K562 (cell line): ENCODE results near the gene MLLT1. TPM values are rescaled to one million over a fixed set of nuclear protein-coding genes. Genes with fewer than 3 reads are reported as not detected.

ENCODE experiments used
- GTF2E2 ChIP-seq: fragments of 200-800 bp; sonication (Bioruptor generic); IDR thresholded peaks from 2 replicates; pipeline ENCODE4 v1.6.1; 2016; ENCODE audit warnings: missing genetic modification characterization, missing compliant biosample characterization
- NUFIP1 ChIP-seq: fragments of 450-650 bp; IDR thresholded peaks from 2 replicates; pipeline ENCODE4 v1.6.1; 2018; ENCODE audit not compliant: partially characterized antibody
- PHB ChIP-seq: fragments of 250-450 bp; sonication (Bioruptor Pico); IDR thresholded peaks from 2 replicates; pipeline ENCODE4 v1.5.0; 2021
- PTBP1 ChIP-seq: fragments of 200-400 bp; formaldehyde crosslinking; IDR thresholded peaks from 2 replicates; pipeline ENCODE4 v1.6.1; 2017; ENCODE audit warnings: low read depth, low read length
- SMARCB1 ChIP-seq: IDR thresholded peaks from 2 replicates; pipeline ENCODE4 v1.6.1; 2011; ENCODE audit warnings: improper control_type of control experiment, low read depth; ENCODE audit not compliant: insufficient read length
- ZNF253 ChIP-seq: fragments of 250-450 bp; sonication (Bioruptor Pico); conservative IDR thresholded peaks from 2 replicates; pipeline ENCODE4 v1.6.1; 2021; ENCODE audit warnings: mild to moderate bottlenecking
- polyA plus RNA-seq, 8 experiments: library from polyadenylated mRNA; depleted of rRNA in 4 of 8; stranded (reverse) in 5 of 8; unstranded in 3 of 8; fragments of >200 nt; fragmentation: Nextera tagmentation in 2 of 8; fragmentation: Illumina TruSeq in 1 of 8; extraction: Ambion mirVana in 2 of 8; extraction: Trizol in 1 of 8; gene quantifications; 2 replicates each; pipeline versions ENCODE4 v1.2.1 to v1.2.3, GENCODE V29; 2011 to 2014; ENCODE audit warnings: inconsistent platforms in 1 of 8, missing spikeins in 1 of 8
- total RNA-seq, 7 experiments: library from RNA; depleted of rRNA in 6 of 7; stranded (reverse); fragments of >200 nt in 6 of 7; fragmentation: Illumina TruSeq in 2 of 7; extraction: Trizol in 2 of 7; gene quantifications; 2 replicates each; pipeline versions ENCODE4 v1.2.1 to v1.2.3, GENCODE V29; 2011 to 2021; ENCODE audit warnings: low replicate concordance in 1 of 7
- TF ChIP-seq, protein P1 (sequence below): fragments of 200-600 bp; sonication (generic); IDR thresholded peaks from one replicate; pipeline ENCODE4 v1.6.1; 2012; ENCODE audit warnings: mild to moderate bottlenecking, low read depth, low read length, inconsistent platforms
- TF ChIP-seq, protein P2 (sequence below), 2 experiments: IDR thresholded peaks; 2 replicates each; pipeline ENCODE4 v1.6.1; 2011; ENCODE audit warnings: borderline replicate concordance in 1 of 2, control low read depth in 1 of 2, low read depth in 1 of 2, low read length in 1 of 2, mild to moderate bottlenecking in 1 of 2, mixed read lengths in 1 of 2, moderate library complexity in 1 of 2; ENCODE audit not compliant: insufficient read depth in 1 of 2, insufficient read length in 1 of 2, poor library complexity in 1 of 2, severe bottlenecking in 1 of 2; ENCODE audit errors: extremely low read depth in 1 of 2

The MLLT1 gene
- total and polyA plus RNA-seq, 9 of the 15 experiments (the other 6 are each of a cell fraction or from before 2014, with no cell fraction given), result 0.23 to 63.5 (median 15.4) TPM

DNA sequence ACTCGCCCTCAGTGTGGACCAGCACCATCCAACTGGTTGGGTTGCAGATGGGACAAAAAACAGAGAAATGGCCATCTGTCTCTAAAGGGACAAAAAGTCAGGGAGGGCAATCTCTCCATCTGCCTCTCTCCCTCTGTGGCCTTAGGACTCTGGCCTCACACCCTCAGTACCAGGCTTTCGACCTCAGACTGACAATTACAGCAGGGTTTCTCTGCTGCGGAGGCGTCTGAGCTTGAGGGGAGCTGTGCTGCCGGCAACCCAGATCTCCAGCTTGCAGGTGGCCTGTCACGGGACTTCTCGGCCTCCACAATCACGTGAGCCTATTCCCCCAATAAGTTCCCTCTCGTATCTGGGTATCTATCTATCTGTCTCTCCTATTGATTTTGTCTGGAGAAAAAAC lies 27.7 kb downstream of the MLLT1 start (continued):
- TF ChIP-seq, protein P1, sequence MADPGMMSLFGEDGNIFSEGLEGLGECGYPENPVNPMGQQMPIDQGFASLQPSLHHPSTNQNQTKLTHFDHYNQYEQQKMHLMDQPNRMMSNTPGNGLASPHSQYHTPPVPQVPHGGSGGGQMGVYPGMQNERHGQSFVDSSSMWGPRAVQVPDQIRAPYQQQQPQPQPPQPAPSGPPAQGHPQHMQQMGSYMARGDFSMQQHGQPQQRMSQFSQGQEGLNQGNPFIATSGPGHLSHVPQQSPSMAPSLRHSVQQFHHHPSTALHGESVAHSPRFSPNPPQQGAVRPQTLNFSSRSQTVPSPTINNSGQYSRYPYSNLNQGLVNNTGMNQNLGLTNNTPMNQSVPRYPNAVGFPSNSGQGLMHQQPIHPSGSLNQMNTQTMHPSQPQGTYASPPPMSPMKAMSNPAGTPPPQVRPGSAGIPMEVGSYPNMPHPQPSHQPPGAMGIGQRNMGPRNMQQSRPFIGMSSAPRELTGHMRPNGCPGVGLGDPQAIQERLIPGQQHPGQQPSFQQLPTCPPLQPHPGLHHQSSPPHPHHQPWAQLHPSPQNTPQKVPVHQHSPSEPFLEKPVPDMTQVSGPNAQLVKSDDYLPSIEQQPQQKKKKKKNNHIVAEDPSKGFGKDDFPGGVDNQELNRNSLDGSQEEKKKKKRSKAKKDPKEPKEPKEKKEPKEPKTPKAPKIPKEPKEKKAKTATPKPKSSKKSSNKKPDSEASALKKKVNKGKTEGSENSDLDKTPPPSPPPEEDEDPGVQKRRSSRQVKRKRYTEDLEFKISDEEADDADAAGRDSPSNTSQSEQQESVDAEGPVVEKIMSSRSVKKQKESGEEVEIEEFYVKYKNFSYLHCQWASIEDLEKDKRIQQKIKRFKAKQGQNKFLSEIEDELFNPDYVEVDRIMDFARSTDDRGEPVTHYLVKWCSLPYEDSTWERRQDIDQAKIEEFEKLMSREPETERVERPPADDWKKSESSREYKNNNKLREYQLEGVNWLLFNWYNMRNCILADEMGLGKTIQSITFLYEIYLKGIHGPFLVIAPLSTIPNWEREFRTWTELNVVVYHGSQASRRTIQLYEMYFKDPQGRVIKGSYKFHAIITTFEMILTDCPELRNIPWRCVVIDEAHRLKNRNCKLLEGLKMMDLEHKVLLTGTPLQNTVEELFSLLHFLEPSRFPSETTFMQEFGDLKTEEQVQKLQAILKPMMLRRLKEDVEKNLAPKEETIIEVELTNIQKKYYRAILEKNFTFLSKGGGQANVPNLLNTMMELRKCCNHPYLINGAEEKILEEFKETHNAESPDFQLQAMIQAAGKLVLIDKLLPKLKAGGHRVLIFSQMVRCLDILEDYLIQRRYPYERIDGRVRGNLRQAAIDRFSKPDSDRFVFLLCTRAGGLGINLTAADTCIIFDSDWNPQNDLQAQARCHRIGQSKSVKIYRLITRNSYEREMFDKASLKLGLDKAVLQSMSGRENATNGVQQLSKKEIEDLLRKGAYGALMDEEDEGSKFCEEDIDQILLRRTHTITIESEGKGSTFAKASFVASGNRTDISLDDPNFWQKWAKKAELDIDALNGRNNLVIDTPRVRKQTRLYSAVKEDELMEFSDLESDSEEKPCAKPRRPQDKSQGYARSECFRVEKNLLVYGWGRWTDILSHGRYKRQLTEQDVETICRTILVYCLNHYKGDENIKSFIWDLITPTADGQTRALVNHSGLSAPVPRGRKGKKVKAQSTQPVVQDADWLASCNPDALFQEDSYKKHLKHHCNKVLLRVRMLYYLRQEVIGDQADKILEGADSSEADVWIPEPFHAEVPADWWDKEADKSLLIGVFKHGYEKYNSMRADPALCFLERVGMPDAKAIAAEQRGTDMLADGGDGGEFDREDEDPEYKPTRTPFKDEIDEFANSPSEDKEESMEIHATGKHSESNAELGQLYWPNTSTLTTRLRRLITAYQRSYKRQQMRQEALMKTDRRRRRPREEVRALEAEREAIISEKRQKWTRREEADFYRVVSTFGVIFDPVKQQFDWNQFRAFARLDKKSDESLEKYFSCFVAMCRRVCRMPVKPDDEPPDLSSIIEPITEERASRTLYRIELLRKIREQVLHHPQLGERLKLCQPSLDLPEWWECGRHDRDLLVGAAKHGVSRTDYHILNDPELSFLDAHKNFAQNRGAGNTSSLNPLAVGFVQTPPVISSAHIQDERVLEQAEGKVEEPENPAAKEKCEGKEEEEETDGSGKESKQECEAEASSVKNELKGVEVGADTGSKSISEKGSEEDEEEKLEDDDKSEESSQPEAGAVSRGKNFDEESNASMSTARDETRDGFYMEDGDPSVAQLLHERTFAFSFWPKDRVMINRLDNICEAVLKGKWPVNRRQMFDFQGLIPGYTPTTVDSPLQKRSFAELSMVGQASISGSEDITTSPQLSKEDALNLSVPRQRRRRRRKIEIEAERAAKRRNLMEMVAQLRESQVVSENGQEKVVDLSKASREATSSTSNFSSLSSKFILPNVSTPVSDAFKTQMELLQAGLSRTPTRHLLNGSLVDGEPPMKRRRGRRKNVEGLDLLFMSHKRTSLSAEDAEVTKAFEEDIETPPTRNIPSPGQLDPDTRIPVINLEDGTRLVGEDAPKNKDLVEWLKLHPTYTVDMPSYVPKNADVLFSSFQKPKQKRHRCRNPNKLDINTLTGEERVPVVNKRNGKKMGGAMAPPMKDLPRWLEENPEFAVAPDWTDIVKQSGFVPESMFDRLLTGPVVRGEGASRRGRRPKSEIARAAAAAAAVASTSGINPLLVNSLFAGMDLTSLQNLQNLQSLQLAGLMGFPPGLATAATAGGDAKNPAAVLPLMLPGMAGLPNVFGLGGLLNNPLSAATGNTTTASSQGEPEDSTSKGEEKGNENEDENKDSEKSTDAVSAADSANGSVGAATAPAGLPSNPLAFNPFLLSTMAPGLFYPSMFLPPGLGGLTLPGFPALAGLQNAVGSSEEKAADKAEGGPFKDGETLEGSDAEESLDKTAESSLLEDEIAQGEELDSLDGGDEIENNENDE, result no peak
- TF ChIP-seq PTBP1, result no peak
- no peak for TF ChIP-seq SMARCB1
- TF ChIP-seq GTF2E2 (tag), result no peak
- TF ChIP-seq ZNF253, result no peak
- no peak for TF ChIP-seq NUFIP1
- TF ChIP-seq, protein P2, sequence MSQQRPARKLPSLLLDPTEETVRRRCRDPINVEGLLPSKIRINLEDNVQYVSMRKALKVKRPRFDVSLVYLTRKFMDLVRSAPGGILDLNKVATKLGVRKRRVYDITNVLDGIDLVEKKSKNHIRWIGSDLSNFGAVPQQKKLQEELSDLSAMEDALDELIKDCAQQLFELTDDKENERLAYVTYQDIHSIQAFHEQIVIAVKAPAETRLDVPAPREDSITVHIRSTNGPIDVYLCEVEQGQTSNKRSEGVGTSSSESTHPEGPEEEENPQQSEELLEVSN (IDR thresholded peaks at IDR 0.05; ENCODE audit: borderline replicate concordance in 1 of 2, extremely low read depth in 1 of 2, insufficient read depth in 1 of 2, insufficient read length in 1 of 2, low read depth in 1 of 2, low read length in 1 of 2, poor library complexity in 1 of 2, severe bottlenecking in 1 of 2), result no peak
- no peak for TF ChIP-seq PHB (CRISPR knock-in tag)
